ENCODE measurements around the gene HMGXB4.
"Not testable (repeated sequence)": the region's sequence is repeated elsewhere in the genome, so short reads cannot be mapped to it uniquely, and the experiment has no call there.

HMGXB4 gene, protein sequence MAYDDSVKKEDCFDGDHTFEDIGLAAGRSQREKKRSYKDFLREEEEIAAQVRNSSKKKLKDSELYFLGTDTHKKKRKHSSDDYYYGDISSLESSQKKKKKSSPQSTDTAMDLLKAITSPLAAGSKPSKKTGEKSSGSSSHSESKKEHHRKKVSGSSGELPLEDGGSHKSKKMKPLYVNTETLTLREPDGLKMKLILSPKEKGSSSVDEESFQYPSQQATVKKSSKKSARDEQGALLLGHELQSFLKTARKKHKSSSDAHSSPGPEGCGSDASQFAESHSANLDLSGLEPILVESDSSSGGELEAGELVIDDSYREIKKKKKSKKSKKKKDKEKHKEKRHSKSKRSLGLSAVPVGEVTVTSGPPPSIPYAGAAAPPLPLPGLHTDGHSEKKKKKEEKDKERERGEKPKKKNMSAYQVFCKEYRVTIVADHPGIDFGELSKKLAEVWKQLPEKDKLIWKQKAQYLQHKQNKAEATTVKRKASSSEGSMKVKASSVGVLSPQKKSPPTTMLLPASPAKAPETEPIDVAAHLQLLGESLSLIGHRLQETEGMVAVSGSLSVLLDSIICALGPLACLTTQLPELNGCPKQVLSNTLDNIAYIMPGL

DNA sequence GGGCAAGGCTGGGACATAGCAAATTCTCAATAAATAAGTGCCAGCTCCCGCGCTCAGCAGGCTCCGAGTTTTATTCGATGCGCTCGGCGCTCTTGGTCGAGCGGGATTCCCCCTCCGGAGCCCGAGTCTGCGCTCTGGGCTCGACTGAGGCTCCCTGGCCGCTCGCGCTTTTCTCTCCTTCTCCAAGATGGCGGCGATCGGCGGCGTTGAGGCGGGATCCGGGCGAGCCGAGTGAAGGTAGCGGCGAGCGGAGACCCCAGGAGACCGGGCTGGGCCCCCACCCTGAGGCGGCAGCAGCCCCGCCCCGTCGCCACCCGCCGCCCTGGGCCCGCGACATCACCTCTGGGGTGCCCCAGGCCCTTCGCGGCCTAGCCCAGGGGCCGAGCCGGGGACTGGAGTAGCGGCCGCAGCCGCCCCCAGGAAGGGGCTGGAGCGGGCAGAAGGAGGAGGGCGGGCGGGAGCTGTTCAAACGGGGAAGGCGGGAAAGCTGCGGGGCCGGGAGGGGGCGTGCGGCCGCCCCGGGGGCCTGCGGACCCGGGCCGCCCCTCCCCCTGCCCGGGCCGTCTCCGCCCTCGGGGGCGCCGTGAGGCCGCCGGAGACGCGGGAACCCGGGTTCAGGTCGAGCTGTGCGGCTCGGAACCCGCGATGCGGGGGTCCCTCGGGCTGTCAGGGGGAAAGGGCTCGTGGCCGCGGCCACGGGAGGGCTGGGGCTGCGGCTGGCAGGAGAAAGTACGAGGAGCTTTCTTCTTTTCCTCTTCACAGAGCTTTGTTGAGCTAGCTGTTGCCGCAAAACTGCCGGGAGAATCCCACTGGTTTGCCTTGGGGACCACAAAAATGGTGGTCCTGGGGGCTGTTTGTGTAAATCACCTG lies at the start of gene HMGXB4:
HMGXB4 (plus strand) TSS at position 173 of the 870 bp plus-strand sequence. CDS start 4,898 bp downstream, outside the sequence.
- DNase-seq (ENCODE audit: low spot score) = peak; percentile 79

DNA sequence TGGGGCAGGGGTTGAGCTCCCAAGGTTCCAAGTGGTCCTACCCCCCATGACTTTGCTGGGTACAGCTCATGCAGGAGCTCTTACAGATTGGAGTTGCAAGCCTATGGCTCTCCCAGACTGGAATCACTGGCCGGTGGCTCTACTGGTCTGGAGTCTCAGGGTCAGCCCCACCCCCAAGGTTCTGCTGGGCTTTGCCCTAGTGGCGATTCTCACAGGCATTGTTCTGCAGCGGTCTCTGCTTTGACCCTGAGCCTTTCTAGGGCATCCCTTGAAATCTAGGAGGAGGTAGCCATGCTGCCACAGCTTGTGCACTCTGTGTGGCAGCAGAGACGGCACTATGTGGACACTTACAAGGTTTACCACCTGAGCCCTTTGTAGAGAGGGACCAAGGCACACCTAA lies 49.3 kb upstream of the HMGXB4 start:
- DNase-seq (ENCODE audit: low spot score) = no peak

DNA sequence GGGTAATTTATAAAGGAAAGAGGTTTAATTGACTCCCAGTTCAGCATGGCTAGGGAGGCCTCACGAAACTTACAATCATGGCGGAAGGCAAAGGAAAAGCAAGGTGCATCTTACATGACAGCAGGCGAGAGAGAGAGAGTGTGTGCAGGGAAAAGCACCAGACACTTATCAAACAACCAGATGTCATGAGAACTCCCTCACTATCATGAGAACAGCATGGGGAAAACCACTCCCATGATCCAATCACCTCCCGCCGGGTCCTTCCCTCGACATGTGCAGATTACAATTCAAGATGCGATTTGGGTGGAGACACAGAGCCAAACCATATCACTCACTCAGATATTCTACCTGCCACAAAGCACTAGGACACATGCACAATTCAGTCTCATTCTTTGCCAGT lies 48.1 kb upstream of the HMGXB4 start:
- no peak for DNase-seq (ENCODE audit: low spot score)

DNA sequence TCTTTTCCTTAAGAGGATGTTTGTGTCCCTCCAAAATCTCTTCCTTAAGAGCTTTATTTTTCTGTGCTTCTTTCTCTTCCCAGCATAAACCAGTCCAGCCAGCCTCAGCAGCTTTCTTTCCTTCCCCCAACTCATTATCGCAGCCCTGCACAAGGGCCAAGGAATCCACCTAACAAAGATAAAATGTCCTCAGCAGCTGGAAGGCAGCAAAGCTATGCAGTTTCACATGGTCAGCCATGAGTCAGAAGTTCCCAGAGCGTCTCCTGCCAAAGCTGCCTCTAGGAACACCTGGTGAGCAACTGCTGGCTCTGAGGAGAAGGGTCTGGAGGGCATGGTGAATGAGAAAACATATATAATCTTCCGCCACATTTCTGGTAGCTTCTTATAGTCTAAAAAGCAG lies 45.3 kb upstream of the HMGXB4 start:
- no peak for DNase-seq (ENCODE audit: low spot score)

DNA sequence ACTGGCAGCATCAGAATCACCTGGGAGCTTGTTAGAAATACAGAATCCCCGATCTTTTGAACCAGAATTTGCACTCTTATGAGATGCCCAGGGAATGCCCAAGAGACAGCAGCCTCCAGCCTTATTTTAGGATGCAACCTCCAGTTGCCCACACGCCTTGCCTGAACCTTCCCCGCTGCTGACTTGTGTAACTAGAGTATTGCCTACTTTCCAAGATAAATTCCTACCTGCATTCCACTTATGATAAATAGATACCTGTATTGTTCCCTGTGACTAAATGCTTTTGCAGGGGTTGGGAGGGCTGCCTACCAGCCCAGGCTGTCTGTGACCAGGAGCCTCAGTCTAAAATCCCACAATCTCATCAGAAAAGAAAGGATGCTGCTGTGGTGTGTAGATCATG lies 44.3 kb upstream of the HMGXB4 start:
- DNase-seq (ENCODE audit: low spot score) = no peak

DNA sequence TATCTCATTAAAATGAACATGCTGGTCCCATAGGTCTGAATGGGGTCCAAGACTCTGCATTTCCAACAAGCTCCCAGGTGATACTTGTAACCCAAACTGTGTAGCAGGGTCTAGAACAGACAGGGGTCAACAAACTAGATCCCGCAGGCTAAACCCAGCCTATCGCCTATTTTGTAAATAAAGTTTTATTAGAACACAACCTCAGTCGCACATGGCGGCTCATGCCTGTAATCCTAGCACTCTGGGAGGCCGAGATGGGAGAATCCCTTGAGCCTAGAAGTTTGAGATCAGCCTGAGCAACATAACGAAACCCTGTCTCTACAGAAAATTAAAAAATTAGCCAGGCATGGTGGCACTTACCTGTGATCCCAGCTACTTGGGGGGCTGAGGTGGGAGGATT lies 42.3 kb upstream of the HMGXB4 start:
- DNase-seq (ENCODE audit: low spot score) = no peak

DNA sequence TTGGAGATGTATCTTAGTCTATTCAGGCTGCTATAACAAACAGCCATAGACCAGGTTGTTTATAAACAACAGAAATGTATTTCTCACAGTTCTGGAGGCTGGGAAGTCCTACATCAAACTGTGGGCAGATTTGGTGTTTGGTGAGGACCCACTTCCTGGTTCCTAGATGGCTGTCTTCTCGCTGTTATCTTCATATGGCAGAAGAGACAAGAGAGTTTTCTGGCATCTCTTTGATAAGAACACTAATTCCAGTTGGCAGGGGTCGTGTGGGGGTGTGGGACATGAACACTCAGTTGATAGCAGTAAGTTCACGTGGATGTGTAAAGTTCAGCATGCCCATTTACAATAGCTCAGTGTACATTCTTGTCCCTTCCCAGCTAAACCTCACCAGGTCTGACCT lies 41.3 kb upstream of the HMGXB4 start:
- no peak for DNase-seq (ENCODE audit: low spot score)

DNA sequence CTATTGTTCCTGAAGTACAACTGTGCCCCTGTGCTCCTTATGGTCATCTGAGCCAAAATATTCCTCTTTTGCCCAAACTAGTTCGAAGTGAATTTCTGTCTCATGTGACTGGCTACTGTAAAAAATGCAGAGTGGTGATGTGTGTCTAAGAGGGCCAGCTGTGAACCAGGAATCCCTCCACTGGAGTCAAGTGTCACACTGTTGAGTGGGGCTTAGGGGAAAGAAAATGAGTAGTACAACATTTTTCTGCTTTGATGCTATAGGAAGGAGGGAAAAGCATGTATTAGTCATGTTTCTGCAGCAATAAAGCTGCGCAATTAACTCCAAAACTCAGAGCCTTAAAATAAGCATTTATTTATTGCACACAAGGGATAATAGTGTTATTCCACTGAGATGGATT lies 39.8 kb upstream of the HMGXB4 start:
- no peak for DNase-seq (ENCODE audit: low spot score)

DNA sequence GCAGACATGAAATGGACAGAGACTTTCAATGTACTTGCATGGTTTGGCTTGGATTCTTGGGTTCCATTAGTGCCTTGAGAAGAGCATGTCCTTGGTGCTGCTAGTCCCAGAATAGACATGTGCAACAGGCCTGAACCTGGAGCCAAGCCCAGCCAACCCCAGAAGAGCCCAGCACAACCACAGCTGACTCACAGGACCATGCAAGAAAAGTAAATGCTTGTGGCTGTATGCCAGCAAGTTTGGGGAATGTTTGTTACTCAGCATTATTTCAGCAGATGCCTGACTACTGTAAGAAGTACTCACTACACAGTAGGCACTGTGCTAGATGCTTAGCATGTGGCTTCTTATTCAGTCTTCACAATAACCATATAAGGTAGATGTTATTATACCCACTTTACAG lies 39.2 kb upstream of the HMGXB4 start:
- DNase-seq (ENCODE audit: low spot score) = no peak

DNA sequence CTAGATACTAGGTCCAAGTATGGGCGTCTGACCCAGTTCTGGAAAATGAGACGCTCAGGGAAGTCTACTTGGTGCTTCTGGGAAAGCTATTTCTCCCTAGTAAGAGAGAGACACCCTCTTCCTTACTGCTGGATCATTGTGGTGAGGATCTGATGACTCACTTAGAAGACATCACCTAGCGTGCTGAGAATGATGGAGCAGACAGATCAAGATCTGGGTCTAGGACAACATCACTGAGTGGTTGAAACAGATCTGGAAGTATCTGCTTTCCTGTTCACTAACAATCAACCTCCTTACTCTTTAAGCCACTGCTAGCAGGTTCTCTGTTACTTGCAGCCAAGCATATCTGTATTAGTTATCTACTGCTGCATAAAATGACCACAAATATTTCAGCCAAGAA lies 38.3 kb upstream of the HMGXB4 start:
- peak; percentile 27 for DNase-seq (ENCODE audit: low spot score)

DNA sequence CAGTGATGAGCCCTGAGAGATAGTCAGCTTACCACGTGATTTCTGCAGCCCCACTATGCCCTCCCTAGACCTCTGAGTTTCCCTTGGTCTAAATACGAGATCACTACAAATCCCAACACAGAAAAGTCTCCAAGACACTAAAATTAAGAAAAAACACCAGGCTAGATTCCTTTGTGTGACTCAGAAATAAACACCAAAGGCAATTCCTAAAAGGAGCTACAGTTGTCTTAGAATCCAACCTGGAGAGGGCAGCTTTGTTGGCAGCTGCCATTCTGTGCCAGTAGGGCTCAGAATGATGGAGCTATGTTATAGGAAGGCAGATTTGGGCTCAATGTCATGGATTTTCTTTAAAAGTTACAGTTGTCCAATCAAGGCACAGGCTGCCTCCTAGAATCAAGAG lies 37.1 kb upstream of the HMGXB4 start:
- DNase-seq (ENCODE audit: low spot score) = no peak

DNA sequence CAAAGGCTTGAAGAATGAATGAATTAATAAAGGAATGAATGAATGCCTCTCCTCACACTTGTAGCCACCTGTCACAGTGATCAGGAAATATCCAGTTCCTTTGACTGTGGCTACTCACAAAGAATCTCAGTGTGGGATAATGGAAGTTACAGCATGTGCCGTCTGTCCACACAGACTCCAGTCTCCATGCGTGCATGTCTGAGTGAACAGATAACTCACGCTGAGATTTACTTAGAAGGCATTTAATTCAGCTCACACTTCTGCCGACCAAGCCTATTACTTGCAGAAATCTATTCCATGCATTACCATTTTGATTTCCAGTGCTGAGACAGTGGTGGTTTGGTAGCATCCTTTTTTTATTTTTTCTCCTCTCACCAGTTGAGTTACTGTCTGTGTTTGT lies 32.3 kb upstream of the HMGXB4 start:
- DNase-seq (ENCODE audit: low spot score) = no peak

DNA sequence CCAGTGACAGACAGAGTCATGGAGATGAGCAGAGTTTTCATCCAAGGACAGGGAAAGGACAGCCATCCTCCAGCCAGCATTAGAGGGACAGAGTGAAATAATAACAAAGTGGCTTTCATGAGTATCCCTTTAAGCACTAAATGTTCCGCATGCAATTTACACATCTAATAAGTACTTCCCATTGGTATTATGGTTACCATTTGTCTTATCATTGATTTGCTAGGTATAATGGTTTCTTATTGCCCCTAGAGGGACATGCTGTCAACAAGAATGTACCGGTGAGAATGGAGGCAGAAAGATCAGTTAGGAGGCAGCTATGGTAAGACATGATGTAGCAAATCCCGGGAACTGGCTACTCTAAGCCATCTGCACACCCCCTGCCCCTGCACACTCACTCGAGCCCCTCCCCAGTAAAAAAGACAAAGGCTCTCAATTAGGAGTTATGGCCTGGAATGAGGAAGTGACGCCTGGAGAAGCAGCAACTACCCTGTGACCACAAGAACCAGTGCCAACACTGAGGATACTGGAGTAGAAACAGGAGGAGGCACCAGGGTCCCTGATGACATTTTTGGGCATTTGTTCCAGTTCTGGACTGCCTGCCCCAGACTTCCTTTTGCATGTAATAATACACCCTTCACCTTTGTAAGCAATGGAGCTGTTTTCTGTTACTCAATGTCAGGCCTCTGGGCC lies 30.2 kb upstream of the HMGXB4 start:
- no peak for DNase-seq (ENCODE audit: low spot score)

DNA sequence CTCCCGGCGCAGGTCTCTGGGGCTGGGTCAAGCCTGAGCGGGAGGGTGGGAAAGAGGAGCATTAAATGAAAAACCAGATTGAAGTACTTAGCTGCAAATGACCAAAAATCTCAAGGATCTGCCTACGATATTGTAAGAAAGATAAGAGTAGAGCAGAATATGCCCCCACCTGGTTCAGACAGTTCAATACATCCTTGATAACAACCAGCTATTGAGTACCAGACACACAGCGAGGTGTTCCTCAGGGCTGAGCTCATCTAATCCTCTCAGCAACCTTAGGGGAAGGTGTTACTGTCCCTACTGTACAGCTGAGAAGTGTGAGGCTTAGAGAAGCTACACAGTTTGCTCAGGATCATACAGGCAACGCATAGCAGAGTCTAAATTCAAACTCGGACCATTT lies 27.4 kb upstream of the HMGXB4 start:
- no peak for DNase-seq (ENCODE audit: low spot score)

DNA sequence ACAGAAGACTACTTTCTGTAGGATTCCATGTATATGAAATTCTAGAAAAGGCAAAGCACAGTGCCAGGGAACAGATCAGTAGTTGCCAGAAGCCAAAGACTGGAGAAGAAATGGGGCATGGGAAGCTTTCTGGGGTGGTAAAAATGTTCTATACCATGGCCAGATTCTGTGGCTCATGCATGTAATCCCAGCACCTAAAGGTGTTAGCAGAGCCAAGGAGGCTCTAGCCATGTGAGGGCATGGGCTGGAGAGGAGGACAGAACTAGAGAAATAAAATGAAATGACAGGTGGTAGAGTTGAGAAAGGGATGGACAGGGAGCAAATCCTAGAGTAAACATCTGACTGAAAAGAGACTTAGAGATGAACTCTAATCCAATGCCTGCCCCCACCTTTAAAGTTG lies 26.9 kb upstream of the HMGXB4 start:
- DNase-seq (ENCODE audit: low spot score) = no peak

DNA sequence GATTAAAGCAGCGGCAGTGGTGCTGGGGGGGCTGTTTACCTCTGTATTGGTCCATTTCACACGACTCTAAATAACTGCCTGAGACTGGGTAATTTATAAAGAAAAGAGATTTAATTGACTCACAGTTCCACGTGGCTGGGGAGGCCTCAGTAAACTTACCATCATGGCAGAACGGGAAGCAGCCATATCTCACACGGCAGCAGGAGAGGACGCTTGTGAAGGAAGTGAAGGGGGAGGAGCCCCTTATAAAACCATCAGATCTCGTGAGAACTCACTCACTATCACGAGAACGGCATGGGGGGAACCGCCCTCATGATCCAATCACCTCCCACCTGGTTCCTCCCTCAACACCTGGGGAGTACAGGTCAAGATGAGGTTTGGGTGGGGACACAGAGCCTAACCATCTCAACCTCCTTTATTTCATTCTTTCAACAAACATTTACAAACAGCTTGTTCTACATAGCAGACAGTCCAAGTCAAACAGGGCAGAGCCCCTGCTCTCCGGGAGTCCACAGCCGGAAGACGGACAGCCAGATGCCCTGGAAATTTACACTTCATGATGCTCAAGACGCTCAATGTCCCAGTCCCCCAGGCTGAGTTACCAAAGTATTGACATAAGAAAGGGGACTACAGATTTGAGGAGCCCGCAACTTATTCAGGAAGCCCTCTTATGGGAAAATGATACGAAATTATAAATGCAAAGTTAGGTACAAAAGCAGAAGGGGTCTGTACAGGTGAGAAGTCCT lies 26.3 kb upstream of the HMGXB4 start:
- no peak for DNase-seq (ENCODE audit: low spot score)

DNA sequence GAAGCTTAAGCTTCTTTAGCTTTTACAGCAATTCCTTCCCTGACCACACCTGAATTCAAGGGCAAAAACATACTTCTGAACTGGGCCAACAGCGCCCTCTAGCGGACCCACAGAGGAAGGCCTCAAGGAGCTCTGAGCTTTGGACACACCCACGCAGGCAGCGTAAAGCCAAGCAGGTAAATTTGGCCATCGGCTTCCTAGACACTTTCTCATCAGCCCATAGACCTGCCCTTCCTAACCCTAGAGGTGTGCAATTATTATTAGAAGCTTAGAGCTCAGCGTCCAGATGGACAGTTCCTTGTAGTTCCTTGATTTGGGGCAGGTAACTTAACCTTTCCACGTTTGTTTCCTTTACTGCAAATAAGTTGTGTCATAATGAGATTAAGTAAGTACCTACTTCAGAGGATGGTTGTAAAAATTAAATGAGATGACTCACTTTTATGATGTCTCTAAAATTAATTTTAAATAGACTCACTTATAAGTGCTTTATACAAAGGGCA lies 25.7 kb upstream of the HMGXB4 start:
- peak; percentile 76 for DNase-seq (ENCODE audit: low spot score)

DNA sequence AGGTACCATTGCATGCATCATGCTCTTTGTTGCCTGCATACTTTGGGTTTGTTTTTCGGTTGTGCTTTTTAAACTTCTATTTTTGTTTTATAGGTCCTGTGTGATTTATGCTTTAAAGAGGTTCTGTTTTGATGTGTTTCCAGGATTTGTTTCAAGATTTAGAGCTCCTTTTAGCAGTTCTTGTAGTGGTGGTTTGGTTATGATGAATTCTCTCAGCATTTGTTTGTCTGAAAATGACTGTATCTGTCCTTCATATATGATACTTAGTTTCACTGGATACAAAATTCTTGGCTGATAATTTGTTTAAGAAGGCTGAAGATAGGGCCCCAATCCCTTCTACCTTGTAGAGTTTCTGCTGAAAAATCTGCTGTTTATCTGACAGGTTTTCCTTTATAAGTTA lies 18.5 kb upstream of the HMGXB4 start:
- not testable (repeated sequence) for DNase-seq (ENCODE audit: low spot score)

DNA sequence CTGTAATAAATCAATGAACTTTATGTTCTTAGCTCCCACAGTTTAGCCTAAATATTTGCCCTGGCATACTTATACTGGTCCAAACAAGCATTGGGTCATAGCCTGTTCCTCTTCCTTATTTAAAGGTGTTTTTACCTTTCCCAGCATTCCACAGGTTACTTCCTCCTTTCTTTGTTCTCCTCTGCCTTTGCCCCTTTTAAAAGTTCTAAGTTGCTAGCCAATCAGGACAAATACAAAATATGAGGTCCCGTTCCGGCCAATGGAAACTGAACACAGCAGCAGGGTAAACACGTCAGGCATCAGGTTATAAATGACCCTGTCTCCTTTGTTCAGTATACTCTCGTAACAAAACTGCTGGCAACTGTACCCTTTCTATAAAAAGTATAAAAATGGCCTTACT lies 12.8 kb upstream of the HMGXB4 start:
- not testable (repeated sequence) for DNase-seq (ENCODE audit: low spot score)

DNA sequence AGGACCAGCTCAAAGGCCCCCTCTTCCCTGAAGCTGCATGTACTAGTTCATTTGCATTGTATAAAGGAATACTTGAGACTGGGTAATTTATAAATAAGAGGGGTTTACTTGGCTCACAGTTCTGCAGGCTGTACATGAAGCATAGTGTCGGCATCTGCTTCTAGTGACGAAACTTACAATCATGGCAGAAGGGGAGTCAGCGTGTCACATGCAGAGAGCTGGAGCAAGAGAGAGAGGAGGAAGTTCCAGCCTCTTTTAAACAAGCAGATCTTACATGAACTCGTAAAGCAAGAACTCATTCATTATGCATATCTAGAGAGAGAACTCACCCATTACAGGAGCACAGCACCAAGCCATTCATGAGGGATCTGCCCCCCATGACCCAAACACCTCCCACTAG lies 7.1 kb upstream of the HMGXB4 start:
- DNase-seq (ENCODE audit: low spot score) = no peak

DNA sequence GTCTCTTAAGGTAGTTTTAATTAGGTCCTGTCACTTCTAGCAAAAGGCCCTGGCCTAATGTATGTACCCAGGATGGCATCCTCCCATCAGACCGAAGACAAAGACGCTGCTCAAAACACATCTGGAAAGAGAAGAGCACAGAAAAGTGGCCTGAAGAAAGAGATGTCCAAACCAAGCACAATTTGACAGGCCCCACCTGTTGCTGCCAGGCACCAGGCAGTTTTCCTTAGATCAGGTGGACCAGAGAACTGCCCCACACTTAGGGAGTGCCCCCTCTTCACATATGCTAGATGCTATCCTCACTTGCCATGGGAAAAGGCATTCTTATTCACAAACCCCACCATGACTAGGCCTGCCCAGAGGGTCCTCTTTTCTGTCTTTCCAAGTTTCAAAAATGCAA lies 3.3 kb upstream of the HMGXB4 start:
- DNase-seq (ENCODE audit: low spot score) = no peak

DNA sequence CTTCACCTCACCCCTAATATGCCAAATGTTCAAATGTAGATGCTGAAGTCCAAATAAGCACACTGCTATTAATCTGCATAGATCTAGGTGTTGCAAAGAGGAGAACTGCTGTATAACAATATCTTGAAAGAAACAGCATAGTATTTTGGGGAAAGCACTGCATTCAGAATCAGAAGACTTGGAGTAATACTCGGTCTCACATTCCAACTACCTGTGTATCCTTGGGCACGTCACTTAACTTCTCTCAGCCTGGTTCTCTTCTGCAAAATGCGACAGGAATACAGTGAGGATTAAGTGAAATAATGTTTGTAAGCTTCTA lies 332 bp upstream of the HMGXB4 start:
- no peak for DNase-seq (ENCODE audit: low spot score)

Data from SW480 (cell line).